IPS DF 19.7 (cell line): ENCODE results near the gene MEPE.

Source experiments
- DNase-seq: peaks from one replicate; pipeline ENCODE4 v3.0.0-alpha.2; 2013; ENCODE audit warnings: low read depth, low spot score

MEPE gene

DNA sequence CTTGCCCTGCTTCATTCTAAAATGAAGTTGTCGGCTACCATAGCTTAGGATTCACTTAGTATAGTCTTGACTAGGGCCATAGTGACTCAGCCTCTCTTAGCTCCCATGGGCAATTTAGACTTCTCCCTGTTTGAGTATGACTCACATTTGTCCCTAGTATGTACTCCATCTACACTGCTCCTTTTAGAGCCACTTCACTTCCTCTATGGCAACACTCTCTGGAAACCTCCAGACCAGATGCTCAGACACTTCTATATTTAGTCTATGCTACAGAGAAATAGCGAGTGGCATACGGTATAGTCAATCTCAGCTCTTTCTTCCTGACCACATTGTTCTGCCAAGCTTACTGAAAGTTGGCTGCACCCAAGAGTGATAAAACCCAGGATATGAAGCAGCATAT lies 11.2 kb downstream of the MEPE start:
- DNase-seq, result no peak

DNA sequence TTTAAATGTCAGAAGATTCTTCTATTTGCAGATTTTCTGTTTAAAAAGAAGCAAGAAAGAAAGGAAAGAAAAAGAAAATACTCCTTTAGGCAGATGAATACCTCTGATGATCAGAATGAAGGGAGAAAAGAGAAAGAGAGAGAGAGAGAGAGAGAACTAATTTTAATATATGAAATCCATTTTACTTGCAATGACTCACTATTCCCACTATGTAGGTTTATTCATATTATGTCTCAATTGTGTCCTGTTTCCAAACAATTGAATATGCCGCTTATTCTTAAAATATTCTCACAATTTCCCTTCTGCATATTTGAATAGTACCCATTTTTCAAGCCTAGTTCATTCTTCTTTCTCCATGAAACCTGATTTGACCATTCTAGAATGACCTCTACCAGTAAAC lies 11.7 kb downstream of the MEPE start:
- no peak for DNase-seq

DNA sequence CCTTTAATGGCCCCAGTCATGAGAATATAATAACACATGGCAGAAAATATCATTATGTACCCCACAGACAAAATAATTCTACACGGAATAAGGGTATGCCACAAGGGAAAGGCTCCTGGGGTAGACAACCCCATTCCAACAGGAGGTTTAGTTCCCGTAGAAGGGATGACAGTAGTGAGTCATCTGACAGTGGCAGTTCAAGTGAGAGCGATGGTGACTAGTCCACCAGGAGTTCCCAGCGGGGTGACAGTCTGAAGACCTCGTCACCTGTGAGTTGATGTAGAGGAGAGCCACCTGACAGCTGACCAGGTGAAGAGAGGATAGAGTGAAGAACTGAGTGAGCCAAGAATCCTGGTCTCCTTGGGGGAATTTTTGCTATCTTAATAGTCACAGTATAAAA lies 13.5 kb downstream of the MEPE start:
- DNase-seq, result no peak

DNA sequence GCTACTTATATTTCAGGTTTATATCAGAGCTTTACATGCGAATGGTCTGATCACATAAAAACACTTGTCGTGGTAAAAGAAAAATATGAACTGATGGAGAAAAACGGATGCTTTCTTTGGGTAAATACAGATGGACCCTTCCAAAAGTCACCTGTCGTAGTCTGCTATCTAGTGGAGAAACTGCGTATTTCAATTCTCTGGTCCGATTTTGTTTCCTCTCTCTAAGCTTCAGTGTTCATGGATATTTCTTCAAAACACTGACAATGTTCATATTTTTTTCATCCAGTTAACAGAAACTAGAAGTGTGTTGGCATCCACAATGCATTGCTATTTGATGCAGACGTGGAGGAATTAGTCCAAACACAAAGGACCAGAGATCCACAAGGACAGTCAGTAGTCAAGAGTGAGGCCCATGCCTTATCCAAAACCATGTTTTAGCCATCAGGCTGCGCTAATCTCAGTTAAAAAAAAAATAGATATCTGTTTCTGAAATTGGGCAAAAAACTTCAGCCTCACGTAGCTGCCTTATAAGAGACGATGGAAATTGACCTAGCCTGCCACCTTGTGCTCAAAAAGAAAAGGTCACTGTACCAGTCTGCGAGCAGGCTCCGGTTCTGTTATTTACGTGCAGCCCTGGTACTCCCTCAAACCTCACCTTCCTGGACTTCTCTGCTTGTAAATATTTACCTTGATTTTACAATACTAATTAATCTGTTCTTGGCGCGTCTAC lies 16.0 kb downstream of the MEPE start:
- no peak for DNase-seq

DNA sequence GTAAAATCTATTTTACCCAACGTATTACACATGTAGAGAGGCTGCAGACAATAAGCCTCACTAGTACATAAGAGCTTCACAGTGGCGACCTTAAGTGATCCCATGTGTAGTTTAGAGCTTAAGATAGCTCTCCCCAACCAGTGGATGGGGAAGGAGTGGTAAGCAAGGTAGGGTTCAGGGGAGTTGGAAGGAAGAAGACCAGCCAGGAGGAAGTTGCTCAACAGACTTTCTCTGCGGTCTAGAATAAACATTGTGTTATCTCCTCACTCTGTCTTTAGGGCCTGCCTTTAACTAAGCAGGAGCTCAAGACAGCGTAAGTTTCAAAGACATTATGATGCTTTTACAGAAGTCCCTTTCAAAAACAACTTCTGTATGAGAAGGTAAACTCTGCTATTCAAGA lies 16.8 kb downstream of the MEPE start:
- DNase-seq, result no peak

DNA sequence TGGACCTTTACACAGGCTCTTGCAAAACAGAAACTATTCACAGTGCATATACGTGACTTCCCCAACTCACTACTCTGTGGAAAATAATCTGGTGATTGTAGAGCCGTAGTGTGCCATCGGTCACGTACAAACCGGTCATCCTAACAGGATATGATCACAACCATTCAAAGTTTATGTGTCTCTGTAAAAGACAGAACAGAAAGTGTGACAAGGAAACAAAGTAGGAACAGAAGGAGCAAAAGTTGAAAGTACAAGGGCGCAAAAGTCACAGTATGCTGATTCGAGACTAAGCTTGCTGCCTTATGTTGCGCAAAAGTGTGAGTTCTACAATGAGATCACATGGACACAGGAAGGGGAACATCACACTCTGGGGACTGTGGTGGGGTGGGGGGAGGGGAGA lies 18.6 kb downstream of the MEPE start:
- DNase-seq, result no peak

DNA sequence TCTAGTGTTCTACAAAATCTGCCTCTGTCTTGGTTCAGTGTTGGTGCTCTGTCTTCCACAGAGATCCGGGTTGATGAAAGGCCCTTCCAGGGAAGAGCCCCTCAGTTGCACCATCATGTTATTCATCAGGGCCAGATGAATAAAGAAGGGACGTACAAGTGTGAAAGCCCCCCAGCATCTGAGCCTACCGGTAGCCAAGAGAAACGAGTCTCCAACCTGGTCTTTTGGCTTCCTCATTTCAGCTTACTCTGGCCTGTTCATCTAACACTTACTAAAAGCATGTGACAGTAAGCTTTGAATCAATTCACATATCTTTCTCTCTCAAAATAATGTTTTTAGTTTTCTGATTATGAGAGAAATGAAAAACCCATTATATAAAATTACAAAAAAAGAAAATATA lies 19.2 kb downstream of the MEPE start:
- DNase-seq, result no peak

DNA sequence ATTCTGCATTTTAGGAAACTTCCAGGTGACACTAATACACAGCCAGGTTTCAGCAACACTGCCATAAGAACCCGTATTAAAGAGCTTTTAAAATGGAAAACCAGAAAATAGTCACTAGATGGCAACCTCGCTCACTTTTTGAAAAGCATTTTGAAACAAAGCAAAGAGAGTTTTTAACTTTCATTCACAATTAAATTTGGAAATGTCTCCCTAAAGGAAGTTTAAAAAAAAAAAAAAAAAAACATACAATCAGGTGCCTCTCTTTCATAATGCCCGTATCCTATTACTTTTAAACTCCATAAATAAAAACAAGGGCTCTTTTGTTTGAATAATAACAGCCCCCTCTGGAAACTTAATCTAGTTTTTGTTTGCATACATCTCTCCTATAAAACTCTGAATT lies 20.3 kb downstream of the MEPE start:
- DNase-seq, result no peak

DNA sequence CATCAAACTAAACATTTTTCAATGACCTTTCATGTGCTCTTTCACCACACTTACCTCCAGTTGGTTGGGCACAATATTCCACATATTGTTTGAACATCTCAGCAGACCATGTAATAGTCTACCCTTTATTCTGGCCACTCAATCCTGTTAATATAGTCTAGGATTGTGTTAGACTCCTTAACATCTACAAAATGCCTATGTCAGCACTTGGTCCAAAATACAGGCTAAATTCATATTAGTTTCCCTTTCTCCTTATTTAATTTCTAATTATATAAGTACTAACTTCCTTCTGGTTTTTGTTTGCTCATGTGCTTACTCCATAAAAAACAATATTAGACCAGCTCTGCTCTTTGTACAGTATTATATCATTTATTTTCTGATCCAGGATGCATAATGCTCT lies 21.1 kb downstream of the MEPE start:
- no peak for DNase-seq

DNA sequence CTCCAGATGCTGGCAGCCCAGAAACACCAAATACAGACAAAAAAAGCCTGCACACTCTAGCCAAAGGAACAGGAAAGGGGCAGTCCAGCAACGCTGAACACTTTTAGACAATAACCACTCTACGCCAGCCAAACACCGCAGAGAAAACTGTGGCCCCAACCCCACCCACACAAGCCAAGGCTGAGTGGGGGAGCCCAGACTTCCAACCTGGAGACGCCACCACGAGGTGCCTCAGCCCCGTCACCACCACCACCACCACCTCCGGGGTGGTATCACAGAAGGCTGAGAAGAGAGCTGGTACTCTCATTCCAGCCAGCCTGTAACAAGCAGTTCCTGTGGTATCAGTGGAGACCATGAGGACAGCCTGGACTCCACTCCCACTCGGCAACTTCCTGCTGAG lies 22.8 kb downstream of the MEPE start:
- no peak for DNase-seq

DNA sequence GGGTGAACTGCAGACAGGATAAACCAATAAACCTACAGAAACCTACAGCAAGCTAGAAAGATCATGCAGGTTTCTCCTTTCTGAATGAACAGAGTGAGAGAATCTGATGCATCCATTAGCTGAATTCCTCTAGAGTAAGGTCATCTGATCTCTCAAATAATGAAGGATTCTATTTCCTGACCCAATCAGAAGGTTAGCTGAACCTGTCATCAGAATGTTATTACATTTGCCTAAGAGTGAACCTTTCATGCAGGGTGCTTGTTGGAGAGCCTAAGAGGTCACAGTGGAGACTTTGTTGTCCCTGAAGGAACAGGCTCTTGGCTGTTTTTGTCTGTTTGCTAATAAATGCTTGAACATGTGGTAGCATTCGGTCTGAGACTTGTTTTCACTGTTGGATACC lies 24.0 kb downstream of the MEPE start:
- DNase-seq, result no peak

DNA sequence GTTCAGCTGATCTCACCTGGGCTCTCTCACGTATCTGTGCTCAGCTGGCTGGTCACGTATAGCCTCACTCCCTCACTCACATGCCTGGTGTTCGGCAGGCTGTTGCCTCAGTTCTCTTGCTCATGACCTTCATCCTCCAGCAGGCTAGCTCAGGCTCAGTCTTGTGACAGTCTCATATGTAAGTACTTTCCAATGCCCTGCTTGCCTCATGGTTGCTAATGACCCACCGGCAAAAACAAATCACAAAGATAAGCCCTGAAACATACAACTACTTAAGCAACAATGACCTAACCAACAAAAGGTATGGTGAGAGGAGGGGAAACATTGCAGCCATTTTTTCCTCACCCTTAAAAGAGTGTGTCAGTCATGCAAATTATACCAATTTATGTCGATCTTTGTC lies 25.0 kb downstream of the MEPE start:
- DNase-seq, result no peak

DNA sequence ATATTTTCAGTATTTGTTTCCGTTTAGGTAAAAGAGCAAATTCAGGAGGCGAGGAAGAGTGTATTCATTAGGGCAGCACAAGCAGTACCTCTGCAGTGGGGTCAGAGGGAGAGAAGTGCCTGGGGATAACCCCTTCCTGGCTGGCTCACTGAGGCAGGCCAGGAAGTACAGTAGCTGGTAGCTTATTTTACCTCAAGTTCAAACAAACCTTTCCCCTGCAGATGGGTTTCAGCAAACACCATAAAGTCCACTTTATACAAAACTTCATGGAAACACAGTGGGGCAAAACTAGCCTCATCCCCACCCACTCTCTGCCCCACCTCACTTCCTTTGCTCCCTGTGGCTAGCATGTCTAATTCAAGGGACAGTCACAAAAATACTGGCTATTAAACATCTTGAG lies 29.5 kb downstream of the MEPE start:
- DNase-seq, result no peak

DNA sequence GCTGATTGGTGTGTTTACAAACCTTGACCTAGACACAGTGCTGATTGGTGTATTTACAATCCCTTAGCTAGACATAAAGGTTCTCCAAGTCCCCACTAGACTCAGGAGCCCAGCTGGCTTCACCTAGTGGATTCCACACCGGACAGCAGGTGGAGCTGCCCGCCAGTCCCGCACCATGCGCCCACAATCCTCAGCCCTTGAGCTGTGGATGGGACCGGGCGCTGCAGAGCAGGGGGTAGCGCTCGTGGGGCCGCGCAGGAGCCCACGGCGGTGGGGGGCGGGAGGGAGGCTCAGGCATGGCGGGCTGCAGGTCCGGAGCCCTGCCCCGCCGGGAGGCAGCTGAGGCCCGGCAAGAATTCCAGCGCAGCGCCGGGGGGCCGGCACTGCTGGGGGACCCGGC lies 30.7 kb downstream of the MEPE start:
- DNase-seq, result no peak

DNA sequence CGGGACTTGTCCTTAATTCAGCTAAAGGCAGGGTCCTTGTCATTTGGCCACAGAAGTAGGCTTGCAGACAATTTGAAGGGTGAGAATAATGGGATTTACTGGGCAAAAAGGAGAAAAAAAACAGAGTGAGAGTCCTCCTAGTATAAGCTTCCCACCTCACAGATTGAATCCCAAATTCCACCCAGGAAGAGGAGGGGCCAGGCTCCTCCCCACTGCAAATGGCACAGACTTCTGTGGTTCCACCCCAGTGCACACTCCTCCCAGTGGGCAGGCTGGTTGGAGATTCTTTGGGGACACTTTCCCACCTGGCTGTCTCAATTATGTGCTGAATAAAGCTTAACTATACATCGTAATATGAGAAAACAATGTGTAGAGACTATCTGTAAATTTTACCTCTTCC lies 31.6 kb downstream of the MEPE start:
- no peak for DNase-seq

DNA sequence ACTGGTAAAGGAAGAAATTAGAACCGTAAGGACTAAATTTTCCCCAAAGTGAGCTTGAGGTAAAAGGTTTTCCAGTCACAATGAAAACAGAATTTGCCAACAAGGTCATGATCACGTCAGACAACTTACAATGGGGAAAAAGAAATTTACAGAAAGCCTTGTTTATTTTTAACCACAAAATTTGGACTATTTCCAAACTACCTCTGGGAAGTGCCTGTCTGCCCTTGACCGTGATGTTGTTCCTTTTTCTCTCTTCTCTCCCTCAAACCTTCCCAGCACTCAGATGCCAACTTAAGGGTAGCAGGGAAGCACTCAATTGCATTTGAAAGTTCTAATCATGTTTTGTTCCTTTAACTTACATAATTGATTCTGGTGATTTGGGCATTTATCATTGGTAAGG lies 32.5 kb downstream of the MEPE start:
- DNase-seq, result no peak

DNA sequence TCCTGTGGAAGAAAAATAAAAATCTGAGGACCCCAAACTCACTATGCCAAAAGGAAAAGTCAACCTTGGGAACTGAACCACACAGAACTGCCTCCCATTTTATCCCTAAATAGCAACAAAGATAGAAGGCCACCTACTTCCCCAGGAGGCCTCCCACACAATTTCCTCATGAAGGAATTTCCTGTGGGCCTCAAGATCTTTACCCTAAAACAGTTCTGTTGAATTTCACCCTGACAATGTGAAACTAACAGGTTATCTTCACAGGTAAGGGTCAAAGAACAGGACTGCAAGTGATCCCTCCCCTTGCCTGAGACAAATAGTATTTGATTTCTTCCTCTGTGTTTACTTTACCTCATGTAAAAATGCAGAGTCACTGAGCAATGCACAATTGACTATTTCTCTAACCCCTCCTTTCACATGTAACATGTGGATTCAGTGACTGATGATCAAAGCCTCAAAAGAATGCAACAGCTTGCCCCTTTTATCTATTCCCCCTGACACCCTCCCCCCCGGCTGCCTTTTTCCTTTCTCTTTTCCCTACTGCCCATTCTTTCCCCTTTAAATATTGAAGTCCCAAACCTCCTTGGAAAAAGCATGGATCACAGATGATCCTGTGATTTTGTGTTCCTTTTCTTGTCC lies 33.3 kb downstream of the MEPE start:
- DNase-seq, result peak; percentile 82

DNA sequence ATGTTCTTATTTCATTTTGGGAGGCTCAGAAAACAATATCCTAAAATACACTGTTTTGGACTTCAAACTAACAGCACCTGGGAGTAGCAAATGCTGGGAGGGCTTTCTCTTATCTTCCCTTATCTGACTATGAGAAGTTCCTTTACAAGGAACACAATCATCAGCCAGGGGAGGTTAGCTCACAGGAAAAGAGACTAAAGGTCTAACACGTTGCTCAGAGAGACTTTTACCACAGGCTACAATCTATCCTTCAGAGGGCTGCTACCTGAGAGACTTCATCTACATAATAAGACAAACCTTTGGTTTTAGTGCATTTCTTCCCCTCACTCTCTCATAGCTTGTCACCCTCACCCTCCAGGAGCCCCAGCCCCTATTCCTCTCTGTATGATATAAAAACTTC lies 35.8 kb downstream of the MEPE start:
- DNase-seq, result no peak

DNA sequence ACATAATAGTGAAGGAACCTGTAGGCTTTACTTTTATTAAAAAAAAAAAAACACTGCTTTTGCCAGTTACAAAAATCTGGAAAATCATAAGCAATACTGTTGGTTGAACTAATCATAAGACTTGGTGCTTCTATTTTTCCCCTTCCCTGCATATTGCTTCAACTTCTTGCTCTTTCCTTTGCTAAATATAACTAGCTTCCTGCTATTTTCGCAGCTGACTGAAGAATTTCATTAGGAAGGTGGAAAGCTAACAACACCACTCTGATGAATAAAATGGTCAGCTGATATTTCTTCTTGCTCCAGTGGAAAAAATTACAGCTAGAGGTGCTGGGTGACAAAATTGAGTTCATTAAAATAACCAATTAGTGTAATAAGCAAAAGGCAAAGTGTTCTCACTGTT lies 39.3 kb downstream of the MEPE start:
- no peak for DNase-seq

DNA sequence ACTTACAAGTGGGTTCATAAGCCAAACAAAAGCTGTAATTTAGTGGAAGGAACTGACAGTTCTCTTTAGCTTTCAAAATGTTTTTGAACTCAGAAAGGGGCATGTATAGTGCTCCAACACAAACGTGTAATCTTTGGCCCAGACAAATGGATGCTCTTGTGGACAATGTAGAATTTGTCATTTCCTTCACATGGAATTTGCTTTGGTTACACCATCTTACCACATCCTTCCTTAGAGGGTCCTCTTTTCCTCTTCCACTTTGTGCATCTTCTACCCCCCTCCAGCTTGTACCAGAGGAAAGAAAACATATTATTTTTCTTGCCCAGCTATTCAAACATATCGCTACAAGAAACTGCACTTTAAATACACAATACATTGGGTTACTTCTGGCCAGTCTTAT lies 42.4 kb downstream of the MEPE start:
- no peak for DNase-seq

DNA sequence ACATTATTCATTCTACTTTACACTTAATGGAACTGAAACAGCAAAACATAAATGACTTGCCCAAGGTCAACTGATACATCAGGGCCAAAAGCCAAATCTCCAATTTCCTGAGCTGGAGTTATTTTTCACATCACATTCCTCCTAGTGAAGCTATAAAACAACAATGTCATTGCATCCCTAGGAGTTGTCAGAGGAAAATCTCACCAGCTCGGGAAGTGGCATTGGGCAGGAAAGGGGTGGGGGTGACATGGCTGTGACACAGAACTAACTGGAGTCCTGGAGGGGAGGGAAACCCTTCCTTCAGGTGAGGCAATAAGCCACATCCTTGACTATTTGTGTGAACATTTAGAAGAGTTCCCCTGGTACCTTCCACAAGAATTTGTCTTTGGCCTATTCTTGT lies 47.3 kb downstream of the MEPE start:
- no peak for DNase-seq

DNA sequence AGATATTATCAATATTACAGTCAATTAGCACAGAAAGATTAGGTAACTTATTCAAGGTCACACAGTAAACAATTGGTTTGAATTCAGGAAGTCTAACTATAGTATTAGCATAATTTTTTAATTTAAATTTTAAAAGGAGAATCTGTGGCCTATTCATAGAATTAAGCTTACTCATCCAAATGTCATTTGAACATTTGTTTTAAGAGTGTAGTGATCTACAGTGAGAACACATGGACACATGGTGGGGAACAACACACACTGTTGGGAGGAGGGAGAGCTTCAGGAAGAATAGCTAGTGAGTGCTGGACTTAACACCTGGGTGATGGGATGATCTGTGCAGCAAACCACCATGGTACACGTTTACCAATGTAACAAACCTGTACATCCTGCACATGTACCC lies 48.3 kb downstream of the MEPE start:
- DNase-seq, result no peak

DNA sequence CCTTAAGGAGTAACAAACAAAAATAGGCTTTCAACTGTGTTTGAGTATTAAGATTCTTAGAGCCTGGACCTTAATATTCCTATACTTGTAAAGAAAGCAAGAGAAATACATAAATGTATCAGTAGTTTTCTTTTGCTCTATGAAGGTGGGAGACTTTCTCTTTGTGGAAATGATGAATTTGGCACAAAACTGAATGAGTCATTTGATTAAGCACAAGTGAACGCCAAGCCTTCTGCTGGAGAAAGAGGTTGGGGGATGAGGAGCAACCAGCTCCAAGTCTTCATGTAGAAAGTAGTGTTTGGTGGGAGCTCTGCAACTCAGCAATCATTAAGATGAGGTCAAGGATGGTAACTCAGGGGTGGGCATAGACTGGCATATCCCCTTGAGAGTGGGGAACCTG lies 49.6 kb downstream of the MEPE start:
- no peak for DNase-seq

DNA sequence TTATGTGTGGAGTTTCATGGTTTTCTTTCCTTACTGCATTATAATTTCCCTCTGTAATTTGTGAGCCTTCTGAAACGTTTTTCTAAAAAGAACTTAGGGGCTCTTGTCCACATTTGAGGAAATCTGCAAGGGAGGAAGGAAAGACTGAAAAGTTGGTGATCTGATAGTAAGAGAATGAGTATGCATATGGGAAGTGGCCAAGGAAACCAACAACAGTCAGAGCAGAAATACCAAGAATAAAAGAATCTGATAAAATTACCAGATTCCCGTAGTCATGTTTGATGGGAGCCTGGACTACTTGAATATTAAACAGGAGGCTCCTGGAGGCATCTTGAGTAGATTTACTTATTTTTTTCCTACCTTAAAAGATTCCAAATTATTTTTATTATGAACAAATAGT lies 50.1 kb downstream of the MEPE start:
- no peak for DNase-seq
